Keratinocyte (primary cell): ENCODE results near the gene RPH3AL. TPM values are rescaled to one million over a fixed set of nuclear protein-coding genes. Genes with fewer than 3 reads are reported as not detected.

Source experiments
- DNase-seq: peaks from one replicate; pipeline ENCODE4 v3.0.0-alpha.2; 2011; ENCODE audit warnings: low read depth, missing footprints, low spot score
- FAIRE-seq: peaks from 2 replicates; lab custom pipeline; 2011; peaks lifted over from hg19 to GRCh38; lab: Jason Lieb, UNC
- H2AFZ ChIP-seq: 2 replicates; pipeline ENCODE4 v1.6.0; 2012; ENCODE audit warnings: low read length, control low read depth, inconsistent platforms; ENCODE audit not compliant: control insufficient read depth
- H3K27ac ChIP-seq: 2 replicates; pipeline ENCODE4 v1.5.1; 2011; ENCODE audit warnings: low read length; ENCODE audit not compliant: control insufficient read depth, insufficient read depth
- H3K27me3 ChIP-seq: 3 replicates; pipeline ENCODE4 v1.6.0; 2011; ENCODE audit warnings: low read length; ENCODE audit not compliant: control insufficient read depth, insufficient read depth; ENCODE audit errors: extremely low read depth
- H3K36me3 ChIP-seq, 2 experiments: 2 replicates in 1 of 2; 3 replicates in 1 of 2; pipeline ENCODE4 v1.5.1; 2011; ENCODE audit warnings: low read length in 2 of 2, mild to moderate bottlenecking in 1 of 2; ENCODE audit not compliant: control insufficient read depth in 2 of 2, insufficient read depth in 2 of 2; ENCODE audit errors: extremely low read depth in 1 of 2
- H3K4me1 ChIP-seq: 3 replicates; pipeline ENCODE4 v1.5.1; 2011; ENCODE audit warnings: low read length; ENCODE audit not compliant: control insufficient read depth, insufficient read depth; ENCODE audit errors: extremely low read depth
- H3K4me2 ChIP-seq: 3 replicates; pipeline ENCODE4 v1.6.0; 2011; ENCODE audit warnings: low read depth, low read length; ENCODE audit not compliant: control insufficient read depth, insufficient read depth; ENCODE audit errors: extremely low read depth
- H3K4me3 ChIP-seq, 3 experiments: fragments of 200-600 bp in 1 of 3; sonication (generic) in 1 of 3; 2 replicates in 2 of 3; 3 replicates in 1 of 3; pipeline ENCODE4 v1.5.1; 2011 to 2016; ENCODE audit warnings: low read length in 3 of 3, mild to moderate bottlenecking in 3 of 3, control low read depth in 2 of 3, inconsistent platforms in 1 of 3, low read depth in 1 of 3, mixed read lengths in 1 of 3, mixed run types in 1 of 3, moderate library complexity in 1 of 3; ENCODE audit not compliant: control insufficient read depth in 2 of 3, insufficient read depth in 2 of 3; ENCODE audit errors: extremely low read depth in 1 of 3
- H3K79me2 ChIP-seq: 2 replicates; pipeline ENCODE4 v1.6.0; 2012; ENCODE audit warnings: low read length; ENCODE audit not compliant: control insufficient read depth, insufficient read depth
- H3K9ac ChIP-seq: 3 replicates; pipeline ENCODE4 v1.6.0; 2011; ENCODE audit warnings: low read length; ENCODE audit not compliant: control insufficient read depth, insufficient read depth; ENCODE audit errors: extremely low read depth
- H3K9me1 ChIP-seq: 3 replicates; pipeline ENCODE4 v1.6.0; 2011; ENCODE audit warnings: low read length; ENCODE audit not compliant: control insufficient read depth, insufficient read depth; ENCODE audit errors: extremely low read depth
- H3K9me3 ChIP-seq: 2 replicates; pipeline ENCODE4 v1.5.1; 2012; ENCODE audit warnings: low read depth, low read length; ENCODE audit not compliant: control insufficient read depth
- H4K20me1 ChIP-seq: 3 replicates; pipeline ENCODE4 v1.6.0; 2011; ENCODE audit warnings: low read length; ENCODE audit not compliant: control insufficient read depth, insufficient read depth; ENCODE audit errors: extremely low read depth
- CTCF ChIP-seq, 3 experiments: IDR thresholded peaks in 1 of 3; conservative IDR thresholded peaks in 1 of 3; optimal IDR thresholded peaks in 1 of 3; 2 replicates in 2 of 3; 3 replicates in 1 of 3; pipeline versions ENCODE3 to v1.5.1; 2011; ENCODE audit warnings: low read length in 3 of 3, mild to moderate bottlenecking in 3 of 3, moderate library complexity in 2 of 3, control low read depth in 1 of 3, inconsistent platforms in 1 of 3; ENCODE audit not compliant: insufficient read depth in 2 of 3; ENCODE audit errors: extremely low read depth in 1 of 3
- EZH2 ChIP-seq: IDR thresholded peaks from one replicate; pipeline ENCODE4 v1.6.1; 2012; ENCODE audit warnings: inconsistent platforms, mild to moderate bottlenecking, low read length, moderate library complexity
- dilution Hi-C: fragments of 300-500 bp; cut with MboI; formaldehyde crosslinking; loops from one replicate; pipeline ENCODE4 v1.7.0; 2020; ENCODE audit warnings: low sequenced_read_pairs; ENCODE audit not compliant: extremely low pct_ligation_motif_present
- polyA plus RNA-seq, 5 experiments: library from polyadenylated mRNA; depleted of rRNA in 3 of 5; stranded (reverse) in 3 of 5; stranded (forward) in 1 of 5; unstranded in 1 of 5; fragments of >200 nt; gene quantifications; 1 replicate in 1 of 5; 2 replicates in 3 of 5; 3 replicates in 1 of 5; pipeline versions ENCODE4 v1.2.1 to v1.2.3, GENCODE V29; 2011 to 2012; ENCODE audit warnings: missing spikeins in 2 of 5, low read depth in 1 of 5, low replicate concordance in 1 of 5

RPH3AL gene
- polyA plus RNA-seq, 1 donor (not counting 4 experiments of a cell fraction or from before 2014, with no cell fraction given), result 0.31 TPM

DNA sequence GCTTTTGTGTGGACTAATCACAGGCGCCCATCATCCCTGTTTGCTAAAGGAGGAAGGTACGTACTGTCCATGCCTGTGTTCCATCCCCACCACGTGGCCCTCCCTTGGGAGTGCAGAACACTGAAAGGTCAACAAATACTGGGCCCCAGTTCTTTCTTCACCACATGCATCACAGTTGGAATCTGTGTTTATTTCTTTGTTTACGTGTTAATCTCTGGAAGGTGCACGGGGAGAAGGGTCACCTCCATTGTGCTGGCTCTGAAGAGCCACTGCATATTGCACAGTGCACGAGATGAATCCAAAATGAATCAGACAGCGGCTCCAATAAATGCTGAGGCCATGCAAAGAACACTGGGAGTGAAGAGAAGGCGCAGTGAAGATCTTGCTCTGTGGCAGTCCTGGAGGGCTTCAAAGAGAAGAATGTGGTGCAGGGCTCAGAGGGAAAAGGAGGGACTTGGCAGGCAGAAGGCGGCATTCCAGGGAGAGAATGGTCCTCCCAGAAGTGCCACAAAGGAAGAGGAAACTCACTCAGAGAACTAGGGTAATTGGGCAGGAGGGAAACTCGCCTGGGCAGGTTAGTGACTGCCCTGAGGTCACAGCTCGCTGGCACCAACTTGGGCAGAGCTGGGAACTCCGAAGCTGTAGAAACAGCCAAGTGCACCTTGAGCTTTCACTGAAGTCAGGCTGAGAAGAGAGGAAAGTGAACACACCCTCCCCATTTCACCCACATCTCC, 3.7 kb downstream of the RPH3AL start:
- Histone ChIP-seq H4K20me1 (no peaks in the 10 kb centered on the region), H3K9ac (no peak overlapping the region), H3K9me3 (no peaks in the 10 kb centered on the region), H3K36me3 (no peaks in the 10 kb centered on the region), H3K27me3 (no peaks in the 10 kb centered on the region), H2AFZ (peak overlapping the region; percentile 27), H3K27ac (no peak overlapping the region), H3K79me2 (no peaks in the 10 kb centered on the region), H3K9me1 (peaks cover 2% of the 10 kb centered on the region), H3K4me1 (peaks cover 43% of the 10 kb centered on the region), H3K4me2 (peak overlapping the region; percentile 69), H3K4me3 (no peak overlapping the region)
- dilution Hi-C loops, result no loop called here
- DNase-seq (peak; percentile 48), FAIRE-seq (peak; percentile 90)
- no peak for TF ChIP-seq EZH2

- dilution Hi-C loops, result no loop called here
- H3K4me3 ChIP-seq, result no peak overlapping the region
- no peak for FAIRE-seq
Measured at GRCh38 chr17:348012-348411, 4.6 kb downstream of the RPH3AL start.

More at GRCh38 chr17:348012-348411, 4.6 kb downstream of the RPH3AL start:
- H3K36me3 ChIP-seq, result no peaks in the 10 kb centered on the region
- H3K4me1 ChIP-seq, result peaks cover 43% of the 10 kb centered on the region
- no peaks in the 10 kb centered on the region for H3K9me3 ChIP-seq
- TF ChIP-seq CTCF (optimal IDR thresholded peaks at IDR 0.05 in 1 of 3, IDR thresholded peaks at IDR 0.05 in 1 of 3, conservative IDR thresholded peaks at IDR 0.05 in 1 of 3; ENCODE audit: extremely low read depth in 1 of 3, insufficient read depth in 2 of 3, low read length in 3 of 3) (no peak), EZH2 (no peak)
- no peak overlapping the region for H3K4me2 ChIP-seq
- no peak overlapping the region for H3K27ac ChIP-seq
- H4K20me1 ChIP-seq, result no peaks in the 10 kb centered on the region
- no peaks in the 10 kb centered on the region for H3K79me2 ChIP-seq
- no peak for DNase-seq
- H3K9ac ChIP-seq, result no peak overlapping the region
- no peaks in the 10 kb centered on the region for H3K27me3 ChIP-seq
- no peak overlapping the region for H2AFZ ChIP-seq
- peaks cover 2% of the 10 kb centered on the region for H3K9me1 ChIP-seq
